Right cardiac atrium (tissue), 5 donors: ENCODE results near the gene CD44. TPM values are rescaled to one million over a fixed set of nuclear protein-coding genes. Genes with fewer than 3 reads are reported as not detected.

ENCODE experiments used
- ATAC-seq, 2 donors: fragments of 200-7000 bp; cut with Tn5 transposase; one replicate each; pipeline versions ENCODE4 v1.8.0 to v1.9.1; 2020; ENCODE audit warnings: moderate library complexity in 2 of 2, mild to moderate bottlenecking in 1 of 2
- DNase-seq, 3 donors: peaks; one replicate each; pipeline ENCODE4 v3.0.0-alpha.2; 2020
- H3K27ac ChIP-seq: one replicate; pipeline ENCODE4 v1.5.1; 2013; ENCODE audit warnings: mild to moderate bottlenecking, low read length, control low read depth, moderate library complexity
- H3K27me3 ChIP-seq: one replicate; pipeline ENCODE4 v1.6.1; 2013; ENCODE audit not compliant: control insufficient read depth, insufficient read depth
- H3K4me1 ChIP-seq: one replicate; pipeline ENCODE4 v1.6.1; 2013; ENCODE audit warnings: low read length; ENCODE audit not compliant: control insufficient read depth, insufficient read depth
- H3K4me3 ChIP-seq: one replicate; pipeline ENCODE4 v1.5.1; 2013; ENCODE audit warnings: low read length, control low read depth
- H3K9me3 ChIP-seq: one replicate; pipeline ENCODE4 v1.6.1; 2013; ENCODE audit warnings: low read length; ENCODE audit not compliant: control insufficient read depth
- WGBS: extraction: QIAGEN DNeasy Blood & Tissue Kit; methylation state at CpG from one replicate; pipeline ENCODE4 v1.1.7; 2013; 5-methylcytosine and 5-hydroxymethylcytosine counted together
- intact Hi-C, 4 donors: fragments of 100-400 bp; cut with DNase I; formaldehyde crosslinking; loops; one replicate each; pipeline versions ENCODE4 v1.11.0 to v1.14.0; 2022 to 2023
- polyA plus RNA-seq: library from polyadenylated mRNA; stranded (reverse); fragments of 200-250 nt; gene quantifications from one replicate; pipeline ENCODE4 v1.2.3, GENCODE V29; 2013
- total RNA-seq, 4 donors: library from RNA; stranded (reverse); fragmentation: NEBNext Ultra II Directional; extraction: Animal tissue kit (Norgen Biotek cat#: 25700); gene quantifications; one replicate each; pipeline ENCODE4 v1.2.1, GENCODE V29; 2021
- donor health status: healthy with polysubstance abuse.
- donor health status: DM: no; HTN: yes; CAD: no.
- donor health status: DM: no; HTN: no; CAD: no.
- donor health status: DM: no; HTN: yes; CAD: no; lungs with severe emphysema.
- donor health status: DM: yes; HTN: yes; CAD: no.

Gene CD44
- total and polyA plus RNA-seq, 5 donors: 7.5 to 50.7 (median 36.9) TPM

DNA sequence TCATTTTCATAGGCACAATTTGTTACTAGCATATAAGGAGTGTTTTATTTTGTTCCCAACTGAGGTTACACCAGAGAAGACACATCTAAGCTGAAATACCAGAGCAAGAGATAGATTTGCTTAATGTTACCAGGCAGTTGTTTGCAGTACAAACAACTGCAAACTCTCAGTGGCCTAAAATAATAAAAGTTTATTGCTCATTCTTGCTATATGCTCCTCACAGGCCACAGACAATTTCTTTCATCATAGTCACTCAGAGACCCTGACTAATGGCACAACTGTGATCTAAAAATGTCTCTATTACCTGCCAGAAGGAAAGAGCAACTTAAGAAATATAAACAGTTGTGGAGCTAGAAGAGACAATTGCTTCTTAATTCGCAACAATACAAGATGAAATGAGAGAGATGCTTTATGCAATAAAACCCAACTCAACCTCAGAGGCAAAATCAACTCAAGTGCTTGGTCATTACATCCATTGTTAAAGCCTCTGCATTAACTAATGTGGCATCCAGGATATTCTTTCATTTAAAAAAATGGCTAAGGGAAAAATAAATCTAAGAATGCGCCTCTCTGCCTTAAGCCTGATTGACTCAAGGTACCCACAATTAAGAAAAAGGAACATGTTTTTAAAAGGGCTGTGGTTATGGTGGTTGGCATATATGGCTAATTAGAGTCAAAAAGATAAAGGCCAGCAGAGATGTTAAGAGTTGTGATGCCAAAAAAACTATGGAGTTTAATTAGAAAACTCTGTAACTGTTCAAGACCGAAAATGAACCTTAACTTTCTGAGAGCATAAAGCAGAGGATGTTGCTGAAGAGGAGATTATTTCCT lies 103.7 kb downstream of the CD44 start:
- intact Hi-C loops: loop anchor here in 2 of 4 donors (10.0 kb wide), 1 partner anchor 142 kb away; no protein-coding TSS in a partner anchor
- Histone ChIP-seq H3K4me3 (no peak overlapping the region), H3K27me3 (no peaks in the 10 kb centered on the region), H3K27ac (no peak overlapping the region), H3K9me3 (no peaks in the 10 kb centered on the region), H3K4me1 (peaks cover 5% of the 10 kb centered on the region)
- ATAC-seq (no peak), DNase-seq (no peak)
- 95% methylated on average over 3 of the region's 3 CpGs for WGBS

GRCh38 chr11:35243774-35244173 lies 104.8 kb downstream of the CD44 start:
- DNase-seq: no peak
- Histone ChIP-seq H3K9me3 (no peaks in the 10 kb centered on the region), H3K4me3 (no peak overlapping the region), H3K4me1 (peaks cover 2% of the 10 kb centered on the region), H3K27me3 (no peaks in the 10 kb centered on the region), H3K27ac (no peak overlapping the region)
- 92% methylated on average over 2 of the region's 2 CpGs for WGBS
- no peak for ATAC-seq
- intact Hi-C loops: loop anchor here in 2 of 4 donors (10.0 kb wide), 1 partner anchor 141 kb away; no protein-coding TSS in a partner anchor

DNA sequence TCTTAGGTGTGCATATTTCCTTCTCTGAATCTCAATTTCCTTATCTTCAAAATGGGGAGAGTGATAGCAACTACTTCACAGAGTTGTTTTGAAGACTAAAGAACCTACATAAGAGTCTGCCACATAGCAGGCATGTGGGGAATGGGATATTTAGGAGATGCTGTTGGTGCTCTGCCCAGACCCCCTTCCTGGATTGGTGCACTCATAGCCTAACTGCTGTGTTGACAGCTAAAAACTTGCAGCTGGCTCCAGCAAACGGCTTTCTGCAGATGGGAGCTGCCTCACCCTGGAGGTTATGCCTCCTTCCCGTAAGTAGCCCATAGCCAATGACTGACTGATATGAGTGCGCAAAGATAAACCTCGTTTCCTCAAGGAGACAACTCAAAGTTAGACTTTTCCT lies 106.1 kb downstream of the CD44 start:
- DNase-seq (no peak), ATAC-seq (peak; percentile 14 to 33)
- Histone ChIP-seq H3K4me1 (peaks cover 2% of the 10 kb centered on the region), H3K4me3 (no peak overlapping the region), H3K27me3 (no peaks in the 10 kb centered on the region), H3K9me3 (no peaks in the 10 kb centered on the region), H3K27ac (no peak overlapping the region)
- WGBS: 67% methylated on average over 4 of the region's 4 CpGs
- intact Hi-C loops: loop anchor here in 2 of 4 donors (10.0 kb wide), 1 partner anchor 140 kb away; no protein-coding TSS in a partner anchor

GRCh38 chr11:35245786-35246185 lies 106.8 kb downstream of the CD44 start:
- no peak overlapping the region for H3K4me3 ChIP-seq
- 74% methylated on average over 1 of the region's 1 CpG for WGBS
- no peaks in the 10 kb centered on the region for H3K27me3 ChIP-seq
- ATAC-seq (peak in 1 of 2 donors; percentile 59), DNase-seq (no peak)
- intact Hi-C loops: loop anchor here in 2 of 4 donors (10.0 kb wide), 1 partner anchor 139 kb away; no protein-coding TSS in a partner anchor
- no peak overlapping the region for H3K27ac ChIP-seq
- H3K9me3 ChIP-seq: no peaks in the 10 kb centered on the region
- peaks cover 2% of the 10 kb centered on the region for H3K4me1 ChIP-seq

DNA sequence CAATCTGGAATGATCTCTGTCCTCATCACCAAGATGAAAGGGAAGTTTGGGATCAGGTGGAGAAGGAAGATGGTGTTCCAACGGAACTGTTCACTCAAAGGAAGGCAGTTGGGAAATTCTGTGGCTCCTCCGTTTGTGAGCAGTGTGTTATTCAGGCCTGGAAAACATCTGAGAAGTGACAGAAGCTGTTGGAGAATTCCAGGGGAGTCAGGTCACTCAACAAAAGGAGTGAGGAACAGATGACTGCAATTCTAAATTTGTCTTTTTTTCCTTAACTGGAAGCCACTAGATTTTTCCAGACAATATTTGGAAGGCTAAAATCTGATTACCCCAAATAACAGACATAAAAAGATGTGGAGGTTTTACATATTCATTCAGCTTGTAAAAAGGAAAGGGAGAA lies 107.8 kb downstream of the CD44 start:
- Histone ChIP-seq H3K27ac (no peak overlapping the region), H3K4me3 (no peak overlapping the region), H3K27me3 (no peaks in the 10 kb centered on the region), H3K4me1 (peaks cover 2% of the 10 kb centered on the region), H3K9me3 (no peaks in the 10 kb centered on the region)
- no peak for DNase-seq
- peak; percentile 48 to 69 for ATAC-seq
- intact Hi-C loops: loop anchor here in 2 of 4 donors (10.0 kb wide), 1 partner anchor 138 kb away; no protein-coding TSS in a partner anchor
- 23% methylated on average over 2 of the region's 2 CpGs for WGBS

DNA sequence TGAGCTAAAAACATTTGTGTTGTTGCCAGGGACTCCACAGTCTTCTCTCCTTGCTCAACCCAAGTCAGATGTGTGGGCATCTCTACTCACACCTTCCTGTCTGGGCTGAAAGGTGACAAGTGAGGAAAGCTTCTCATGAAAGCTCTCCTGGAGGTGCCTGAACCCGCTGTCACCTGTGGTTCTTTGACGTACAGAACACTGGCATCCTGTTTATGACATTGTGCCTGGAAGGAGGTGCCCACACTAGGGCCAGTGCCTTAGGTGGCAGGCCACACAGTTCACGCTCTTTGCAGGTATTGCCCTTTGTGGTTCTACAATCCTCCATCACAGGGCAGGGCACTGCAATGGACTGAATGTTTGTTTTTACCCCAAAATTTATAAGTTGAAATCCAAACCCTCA lies 108.5 kb downstream of the CD44 start:
- Histone ChIP-seq H3K4me1 (peaks cover 2% of the 10 kb centered on the region), H3K9me3 (no peaks in the 10 kb centered on the region), H3K27ac (no peak overlapping the region), H3K27me3 (no peaks in the 10 kb centered on the region), H3K4me3 (no peak overlapping the region)
- ATAC-seq (peak in 1 of 2 donors; percentile 46), DNase-seq (no peak)
- intact Hi-C loops: loop anchor here in 2 of 4 donors (10.0 kb wide), 1 partner anchor 137 kb away; no protein-coding TSS in a partner anchor
- 83% methylated on average over 3 of the region's 3 CpGs for WGBS

DNA sequence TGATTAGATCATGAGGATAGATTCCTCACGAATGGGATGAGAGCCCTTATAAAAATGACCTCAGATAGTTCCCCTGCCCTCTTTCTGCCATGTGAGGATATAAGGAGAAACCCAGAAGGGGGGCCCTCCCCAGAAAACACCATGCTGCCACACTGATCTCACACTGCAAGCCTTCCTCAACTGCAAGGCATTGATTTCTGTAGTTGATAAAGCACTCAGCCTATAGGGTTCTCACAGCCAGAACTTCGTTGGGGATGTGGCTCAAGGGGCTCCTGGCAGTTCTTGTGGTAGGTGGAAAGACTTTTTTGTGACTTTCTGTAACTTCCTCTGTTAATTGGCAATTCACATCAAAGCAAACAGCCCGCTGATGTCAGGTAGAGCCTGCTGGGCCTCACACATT lies 108.9 kb downstream of the CD44 start:
- H3K27me3 ChIP-seq: no peaks in the 10 kb centered on the region
- 82% methylated on average over 3 of the region's 3 CpGs for WGBS
- H3K9me3 ChIP-seq: no peaks in the 10 kb centered on the region
- no peak overlapping the region for H3K27ac ChIP-seq
- intact Hi-C loops: loop anchor here in 2 of 4 donors (10.0 kb wide), 1 partner anchor 137 kb away; no protein-coding TSS in a partner anchor
- H3K4me1 ChIP-seq: peaks cover 2% of the 10 kb centered on the region
- DNase-seq: no peak
- no peak for ATAC-seq
- no peak overlapping the region for H3K4me3 ChIP-seq

DNA sequence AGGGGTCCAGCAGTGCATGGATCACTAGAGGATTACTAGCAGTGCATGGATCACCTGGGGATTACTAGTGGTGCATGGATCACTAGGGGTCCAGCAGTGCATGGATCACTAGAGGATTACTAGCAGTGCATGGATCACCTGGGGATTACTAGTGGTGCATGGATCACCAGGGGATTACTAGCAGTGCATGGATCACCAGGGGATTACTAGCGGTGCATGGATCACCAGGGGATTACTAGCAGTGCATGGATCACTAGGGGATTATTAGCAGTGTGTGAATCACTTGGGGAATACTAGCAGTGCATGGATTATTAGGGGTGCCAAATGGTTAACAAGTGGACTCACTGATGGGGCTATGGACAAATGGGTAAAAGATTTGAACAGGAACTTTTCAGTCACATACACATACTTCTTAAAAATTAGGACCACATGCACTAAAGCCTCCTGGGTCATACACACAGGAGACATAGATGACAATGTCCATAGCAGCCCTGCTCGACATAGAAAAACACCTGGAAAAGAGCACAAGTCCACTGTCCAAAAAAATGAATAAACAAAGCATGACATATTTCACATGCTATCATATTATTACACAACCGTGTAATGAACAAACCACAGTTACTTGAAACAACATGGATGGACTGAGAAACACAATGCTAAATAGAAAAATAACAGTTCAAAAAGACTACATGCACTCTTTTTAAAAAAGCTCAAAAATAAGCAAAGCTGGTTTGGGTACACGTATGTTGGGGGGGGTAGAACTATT lies 109.8 kb downstream of the CD44 start:
- H3K4me1 ChIP-seq: peaks cover 2% of the 10 kb centered on the region
- 68% methylated on average over 4 of the region's 4 CpGs for WGBS
- H3K27ac ChIP-seq: no peak overlapping the region
- intact Hi-C loops: loop anchor here in 2 of 4 donors (10.0 kb wide), 1 partner anchor 136 kb away; no protein-coding TSS in a partner anchor
- no peak overlapping the region for H3K4me3 ChIP-seq
- DNase-seq (no peak), ATAC-seq (peak in 1 of 2 donors; percentile 46)
- H3K27me3 ChIP-seq: no peaks in the 10 kb centered on the region
- no peaks in the 10 kb centered on the region for H3K9me3 ChIP-seq

- 95% methylated on average over 4 of the region's 4 CpGs for WGBS
- no peaks in the 10 kb centered on the region for H3K27me3 ChIP-seq
- H3K4me3 ChIP-seq: no peak overlapping the region
- no peaks in the 10 kb centered on the region for H3K9me3 ChIP-seq
- intact Hi-C loops: no loop called here
- DNase-seq (no peak), ATAC-seq (no peak)
- H3K27ac ChIP-seq: no peak overlapping the region
- H3K4me1 ChIP-seq: peaks cover 2% of the 10 kb centered on the region
These were observed 111.2 kb downstream of the CD44 start for GRCh38 chr11:35250192-35250591.

GRCh38 chr11:35250621-35251020 lies 111.7 kb downstream of the CD44 start:
- H3K9me3 ChIP-seq: no peaks in the 10 kb centered on the region
- no peaks in the 10 kb centered on the region for H3K27me3 ChIP-seq
- DNase-seq (no peak), ATAC-seq (no peak)
- peaks cover 2% of the 10 kb centered on the region for H3K4me1 ChIP-seq
- no peak overlapping the region for H3K4me3 ChIP-seq
- intact Hi-C loops: no loop called here
- no peak overlapping the region for H3K27ac ChIP-seq

DNA sequence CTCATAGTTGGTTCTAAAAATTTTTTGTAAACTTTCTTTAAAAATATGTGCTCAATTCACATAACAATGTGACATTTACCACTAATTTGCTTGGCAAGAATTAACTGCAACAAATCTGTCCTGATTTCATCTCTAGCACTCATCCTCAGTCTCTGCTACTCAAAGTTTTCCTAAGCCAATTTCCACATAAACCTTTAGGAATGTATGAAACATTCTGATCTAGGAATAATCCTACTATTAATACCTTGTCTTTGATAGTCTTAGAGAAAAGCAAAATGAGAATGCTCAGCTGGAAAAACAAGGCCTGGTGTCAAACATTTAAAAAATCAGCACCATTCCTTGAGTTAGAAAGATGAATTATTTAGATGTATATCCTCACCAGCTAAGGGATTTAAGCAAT lies 114.3 kb downstream of the CD44 start:
- Histone ChIP-seq H3K27me3 (no peaks in the 10 kb centered on the region), H3K9me3 (no peaks in the 10 kb centered on the region), H3K4me3 (no peak overlapping the region), H3K4me1 (no peaks in the 10 kb centered on the region), H3K27ac (no peak overlapping the region)
- intact Hi-C loops: no loop called here
- DNase-seq (no peak), ATAC-seq (no peak)
